GM23338 (cell line): ENCODE measurements around the gene ATP6V1G3. TPM values are rescaled to one million over a fixed set of nuclear protein-coding genes. Genes with fewer than 3 reads are reported as not detected.

Source experiments
- ATAC-seq: fragments of 200-7000 bp; cut with Tn5 transposase; 3 replicates; pipeline ENCODE4 v1.9.1; 2020
- DNase-seq: peaks from one replicate; pipeline ENCODE4 v3.0.0-alpha.2; 2015; ENCODE audit warnings: low spot score
- H2AFZ ChIP-seq: fragments of 200-600 bp; sonication (generic); 2 replicates; pipeline ENCODE4 v1.8.0; 2016; ENCODE audit warnings: antibody characterized with exemption, mild to moderate bottlenecking, moderate library complexity
- H3F3A ChIP-seq: fragments of 200-600 bp; sonication (generic); replicated peaks from 2 replicates; pipeline ENCODE4 v1.8.0; 2017; ENCODE audit warnings: antibody characterized with exemption, mixed run types, low read depth
- H3K27ac ChIP-seq: fragments of 200-600 bp; sonication (generic); 2 replicates; pipeline ENCODE4 v1.6.1; 2016; ENCODE audit warnings: low read depth
- H3K27me3 ChIP-seq: fragments of 200-600 bp; sonication (generic); 2 replicates; pipeline ENCODE4 v1.8.0; 2016; ENCODE audit warnings: mild to moderate bottlenecking, mixed run types, moderate library complexity; ENCODE audit not compliant: insufficient read depth
- H3K36me3 ChIP-seq: fragments of 200-600 bp; sonication (generic); 2 replicates; pipeline ENCODE4 v1.8.0; 2016; ENCODE audit warnings: mild to moderate bottlenecking; ENCODE audit not compliant: insufficient read depth
- H3K4me1 ChIP-seq: fragments of 200-600 bp; sonication (generic); 2 replicates; pipeline ENCODE4 v1.8.0; 2016; ENCODE audit warnings: mild to moderate bottlenecking, moderate library complexity; ENCODE audit not compliant: insufficient read depth
- H3K4me2 ChIP-seq: fragments of 200-600 bp; sonication (generic); 2 replicates; pipeline ENCODE4 v1.7.1; 2017; ENCODE audit warnings: mixed run types
- H3K4me3 ChIP-seq: fragments of 200-600 bp; sonication (generic); 2 replicates; pipeline ENCODE4 v1.6.1; 2016; ENCODE audit warnings: mixed run types
- H3K79me2 ChIP-seq: fragments of 200-600 bp; sonication (generic); replicated peaks from 2 replicates; pipeline ENCODE4 v1.8.0; 2017; ENCODE audit warnings: mild to moderate bottlenecking; ENCODE audit not compliant: insufficient read depth
- H3K9me2 ChIP-seq: fragments of 200-600 bp; sonication (generic); 2 replicates; pipeline ENCODE4 v1.8.0; 2017; ENCODE audit not compliant: insufficient read depth
- H4K20me1 ChIP-seq: fragments of 200-600 bp; sonication (generic); replicated peaks from 2 replicates; pipeline ENCODE4 v1.8.0; 2017; ENCODE audit warnings: mild to moderate bottlenecking; ENCODE audit not compliant: insufficient read depth
- H3K27ac Mint-ChIP-seq: 2 replicates; pipeline ENCODE4 v1.8.0; 2020; ENCODE audit warnings: inconsistent platforms, mild to moderate bottlenecking, moderate library complexity, mixed read lengths
- H3K27me3 Mint-ChIP-seq: 3 replicates; pipeline ENCODE4 v1.8.0; 2022; ENCODE audit warnings: low read depth, mild to moderate bottlenecking, moderate library complexity, mixed read lengths, inconsistent platforms; ENCODE audit not compliant: insufficient read depth, poor library complexity
- H3K36me3 Mint-ChIP-seq: 3 replicates; pipeline ENCODE4 v1.8.0; 2021; ENCODE audit warnings: low read depth, mild to moderate bottlenecking, inconsistent platforms, moderate library complexity, mixed read lengths
- H3K4me1 Mint-ChIP-seq: 3 replicates; pipeline ENCODE4 v1.8.0; 2020; ENCODE audit warnings: mild to moderate bottlenecking, inconsistent platforms, mixed read lengths
- H3K4me3 Mint-ChIP-seq: 3 replicates; pipeline ENCODE4 v1.8.0; 2021; ENCODE audit warnings: moderate library complexity, mild to moderate bottlenecking, inconsistent platforms, mixed read lengths
- H3K9me3 Mint-ChIP-seq: 3 replicates; pipeline ENCODE4 v1.8.0; 2020; ENCODE audit warnings: moderate library complexity, mild to moderate bottlenecking, inconsistent platforms, mixed read lengths
- CREB1 ChIP-seq: fragments of 250-450 bp; sonication (Bioruptor Pico); IDR thresholded peaks from 2 replicates; pipeline ENCODE4 v1.5.0; 2020; ENCODE audit warnings: low read depth, mild to moderate bottlenecking, moderate library complexity
- CTCF ChIP-seq, 2 experiments: fragments of 200-600 bp in 1 of 2; sonication (generic) in 1 of 2; conservative IDR thresholded peaks; 2 replicates each; pipeline versions ENCODE4 v1.5.1 to v1.6.1; 2016 to 2017; ENCODE audit warnings: antibody characterized with exemption in 2 of 2, low read depth in 2 of 2, mild to moderate bottlenecking in 2 of 2, moderate library complexity in 1 of 2
- EZH2 ChIP-seq: fragments of 200-600 bp; sonication (generic); IDR thresholded peaks from one replicate; pipeline ENCODE4 v1.8.0; 2017; ENCODE audit warnings: antibody characterized with exemption, mild to moderate bottlenecking, low read depth; ENCODE audit not compliant: unreplicated experiment
- EZH2phosphoT487 ChIP-seq: fragments of 200-600 bp; sonication (generic); IDR thresholded peaks from one replicate; pipeline ENCODE4 v1.8.1; 2018; ENCODE audit warnings: antibody characterized with exemption; ENCODE audit not compliant: unreplicated experiment
- JUNB ChIP-seq: IDR thresholded peaks from one replicate; pipeline ENCODE4 v1.6.1; 2016; ENCODE audit warnings: antibody characterized with exemption; ENCODE audit not compliant: unreplicated experiment
- NANOG ChIP-seq: IDR thresholded peaks from 2 replicates; pipeline ENCODE4 v1.6.1; 2016; ENCODE audit warnings: antibody characterized with exemption, borderline replicate concordance
- POLR2AphosphoS5 ChIP-seq: IDR thresholded peaks from 2 replicates; pipeline ENCODE4 v1.6.1; 2016; ENCODE audit warnings: antibody characterized with exemption, low read depth
- REST ChIP-seq: IDR thresholded peaks from one replicate; pipeline ENCODE4 v1.6.1; 2018; ENCODE audit warnings: antibody characterized with exemption; ENCODE audit not compliant: unreplicated experiment
- STAT1 ChIP-seq: IDR thresholded peaks from one replicate; pipeline ENCODE4 v1.6.1; 2016; ENCODE audit warnings: antibody characterized with exemption; ENCODE audit not compliant: unreplicated experiment
- ZNF114 ChIP-seq: fragments of 250-450 bp; sonication (Bioruptor Pico); IDR thresholded peaks from 2 replicates; pipeline ENCODE4 v1.5.0; 2020; ENCODE audit warnings: mild to moderate bottlenecking, moderate library complexity
- ZNF331 ChIP-seq: fragments of 250-450 bp; sonication (Bioruptor Pico); IDR thresholded peaks from 2 replicates; pipeline ENCODE4 v1.5.0; 2020; ENCODE audit warnings: low read depth, mild to moderate bottlenecking, moderate library complexity
- polyA plus RNA-seq: library from polyadenylated mRNA; unstranded; fragments of >200 nt; fragmentation: Nextera tagmentation; extraction: Ambion mirVana; gene quantifications from 2 replicates; pipeline ENCODE4 v1.2.1, GENCODE V29; 2016
- total RNA-seq: library from RNA; depleted of rRNA; stranded (reverse); fragments of >200 nt; shearing (Covaris generic); gene quantifications from 2 replicates; pipeline ENCODE4 v1.2.3, GENCODE V29; 2014
- TF ChIP-seq, protein P1 (sequence below): IDR thresholded peaks from 2 replicates; pipeline ENCODE4 v1.6.1; 2016; ENCODE audit warnings: antibody characterized with exemption

Gene ATP6V1G3
- total and polyA plus RNA-seq, 2 experiments from 2014 or later: not detected

DNA sequence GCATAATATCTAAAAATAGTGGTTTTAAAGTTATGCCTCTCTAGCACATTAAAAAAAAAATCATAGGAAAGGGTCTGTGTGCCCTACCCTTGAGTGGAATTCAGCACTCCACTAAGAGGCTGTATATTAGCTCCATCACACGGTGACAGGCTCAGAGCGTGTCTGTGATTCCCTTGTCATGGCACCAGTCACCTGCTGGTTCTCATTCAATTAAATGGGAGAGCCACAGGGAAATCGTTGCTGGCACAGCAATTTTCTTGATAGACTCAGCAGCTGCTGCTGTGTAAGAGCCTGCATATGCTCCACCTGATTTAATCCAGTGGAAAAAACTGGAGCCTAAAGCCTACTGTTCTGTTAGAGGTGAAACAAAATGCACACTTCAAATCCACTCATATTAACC, 9.5 kb downstream of the ATP6V1G3 start (continued):
- no peak for TF ChIP-seq CTCF (conservative IDR thresholded peaks at IDR 0.05; ENCODE audit: low read depth in 2 of 2)
- TF ChIP-seq CREB1: no peak
- no peak for TF ChIP-seq REST
- TF ChIP-seq STAT1: no peak
- TF ChIP-seq JUNB: no peak

DNA sequence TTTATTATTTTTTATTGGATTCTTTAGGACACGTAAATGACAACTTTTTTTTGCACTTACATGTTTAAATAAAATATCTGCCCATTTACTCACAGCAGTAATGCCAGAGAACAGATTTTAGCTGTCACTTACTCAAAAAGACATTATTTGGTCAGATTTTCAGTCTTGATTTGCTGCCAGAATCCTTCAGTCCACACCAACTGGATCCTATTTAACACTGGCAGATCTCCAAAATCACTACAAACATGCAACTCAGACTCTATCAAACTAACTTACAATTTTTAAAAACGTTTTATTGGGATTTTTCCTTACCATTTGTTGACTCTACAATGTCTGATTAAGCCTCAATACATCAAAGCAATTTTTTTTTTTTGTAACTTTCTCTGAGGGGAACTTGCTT, 11.1 kb downstream of the ATP6V1G3 start:
- Histone ChIP-seq H3K27ac (no peak overlapping the region), H3K79me2 (no peaks in the 10 kb centered on the region), H3K27me3 (no peaks in the 10 kb centered on the region), H3K4me1 (no peaks in the 10 kb centered on the region), H3K36me3 (no peaks in the 10 kb centered on the region), H3K4me3 (no peak overlapping the region), H3K9me2 (0 out of 2 replicates have a peak, but pooled peaks cover 10% of the 10 kb centered on the region), H3F3A (no peaks in the 10 kb centered on the region), H4K20me1 (no peaks in the 10 kb centered on the region), H3K4me2 (no peak overlapping the region), H2AFZ (no peak overlapping the region; the same call in 1 of the 2 replicates)
- H3K27ac Mint-ChIP-seq: no peak overlapping the region
- no peaks in the 10 kb centered on the region for H3K9me3 Mint-ChIP-seq
- no peak overlapping the region for H3K4me3 Mint-ChIP-seq
- H3K36me3 Mint-ChIP-seq: no peaks in the 10 kb centered on the region
- H3K27me3 Mint-ChIP-seq: peaks cover 1% of the 10 kb centered on the region
- ATAC-seq (no peak), DNase-seq (no peak)
- peaks cover 7% of the 10 kb centered on the region; the same call in 2 of the 3 replicates for H3K4me1 Mint-ChIP-seq
- no peak for TF ChIP-seq POLR2AphosphoS5
- no peak for TF ChIP-seq JUNB
- no peak for TF ChIP-seq ZNF331
- no peak for TF ChIP-seq EZH2phosphoT487
- TF ChIP-seq REST: no peak
- TF ChIP-seq ZNF114 (CRISPR knock-in tag): no peak
- no peak for TF ChIP-seq CTCF (conservative IDR thresholded peaks at IDR 0.05; ENCODE audit: low read depth in 2 of 2)
- no peak for TF ChIP-seq EZH2
- TF ChIP-seq STAT1: no peak
- TF ChIP-seq CREB1: no peak
- TF ChIP-seq, protein P1, sequence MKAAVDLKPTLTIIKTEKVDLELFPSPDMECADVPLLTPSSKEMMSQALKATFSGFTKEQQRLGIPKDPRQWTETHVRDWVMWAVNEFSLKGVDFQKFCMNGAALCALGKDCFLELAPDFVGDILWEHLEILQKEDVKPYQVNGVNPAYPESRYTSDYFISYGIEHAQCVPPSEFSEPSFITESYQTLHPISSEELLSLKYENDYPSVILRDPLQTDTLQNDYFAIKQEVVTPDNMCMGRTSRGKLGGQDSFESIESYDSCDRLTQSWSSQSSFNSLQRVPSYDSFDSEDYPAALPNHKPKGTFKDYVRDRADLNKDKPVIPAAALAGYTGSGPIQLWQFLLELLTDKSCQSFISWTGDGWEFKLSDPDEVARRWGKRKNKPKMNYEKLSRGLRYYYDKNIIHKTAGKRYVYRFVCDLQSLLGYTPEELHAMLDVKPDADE: no peak
- TF ChIP-seq NANOG: no peak
